ENCODE measurements around the gene SPEM2.
"Not testable (repeated sequence)": the region's sequence is repeated elsewhere in the genome, so short reads cannot be mapped to it uniquely, and the experiment has no call there.

The SPEM2 gene

DNA sequence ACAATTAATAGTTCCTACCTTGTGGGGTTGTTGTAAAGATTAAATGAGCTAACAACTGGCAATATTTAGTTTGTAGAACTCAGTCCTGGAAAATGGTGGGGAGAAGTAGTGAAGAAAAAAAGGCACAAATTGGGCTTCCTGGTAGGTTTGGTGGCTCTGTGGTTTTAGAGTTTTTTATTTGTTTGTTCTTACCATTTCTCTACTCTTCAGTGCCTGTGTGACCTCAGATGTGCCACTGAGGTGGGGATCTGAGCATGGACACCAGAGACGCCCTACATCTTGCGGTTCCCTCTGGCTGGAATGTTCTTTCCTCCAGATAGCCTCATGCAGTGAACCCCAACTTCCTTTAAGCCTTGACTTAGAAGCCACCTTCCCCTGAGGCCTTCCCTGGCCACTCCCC is 46.3 kb downstream of the SPEM2 start:
- Histone ChIP-seq H3K36me3 (ENCODE audit: control insufficient read depth, insufficient read depth, low read length) (peaks cover 2% of the 10 kb centered on the region; the same call in 1 of the 2 replicates), H3K27me3 (replicated peaks; ENCODE audit: control insufficient read depth, insufficient read depth, low read length) (no peaks in the 10 kb centered on the region), H3K4me3 (replicated peaks; ENCODE audit: low read depth, low read length) (no peak overlapping the region)
- TF ChIP-seq, protein P1, sequence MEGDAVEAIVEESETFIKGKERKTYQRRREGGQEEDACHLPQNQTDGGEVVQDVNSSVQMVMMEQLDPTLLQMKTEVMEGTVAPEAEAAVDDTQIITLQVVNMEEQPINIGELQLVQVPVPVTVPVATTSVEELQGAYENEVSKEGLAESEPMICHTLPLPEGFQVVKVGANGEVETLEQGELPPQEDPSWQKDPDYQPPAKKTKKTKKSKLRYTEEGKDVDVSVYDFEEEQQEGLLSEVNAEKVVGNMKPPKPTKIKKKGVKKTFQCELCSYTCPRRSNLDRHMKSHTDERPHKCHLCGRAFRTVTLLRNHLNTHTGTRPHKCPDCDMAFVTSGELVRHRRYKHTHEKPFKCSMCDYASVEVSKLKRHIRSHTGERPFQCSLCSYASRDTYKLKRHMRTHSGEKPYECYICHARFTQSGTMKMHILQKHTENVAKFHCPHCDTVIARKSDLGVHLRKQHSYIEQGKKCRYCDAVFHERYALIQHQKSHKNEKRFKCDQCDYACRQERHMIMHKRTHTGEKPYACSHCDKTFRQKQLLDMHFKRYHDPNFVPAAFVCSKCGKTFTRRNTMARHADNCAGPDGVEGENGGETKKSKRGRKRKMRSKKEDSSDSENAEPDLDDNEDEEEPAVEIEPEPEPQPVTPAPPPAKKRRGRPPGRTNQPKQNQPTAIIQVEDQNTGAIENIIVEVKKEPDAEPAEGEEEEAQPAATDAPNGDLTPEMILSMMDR (IDR thresholded peaks at IDR 0.05; ENCODE audit: insufficient read depth, low read length, poor library complexity, severe bottlenecking) = no peak
- no peak for DNase-seq (ENCODE audit: extremely low read depth, insufficient read length)

DNA sequence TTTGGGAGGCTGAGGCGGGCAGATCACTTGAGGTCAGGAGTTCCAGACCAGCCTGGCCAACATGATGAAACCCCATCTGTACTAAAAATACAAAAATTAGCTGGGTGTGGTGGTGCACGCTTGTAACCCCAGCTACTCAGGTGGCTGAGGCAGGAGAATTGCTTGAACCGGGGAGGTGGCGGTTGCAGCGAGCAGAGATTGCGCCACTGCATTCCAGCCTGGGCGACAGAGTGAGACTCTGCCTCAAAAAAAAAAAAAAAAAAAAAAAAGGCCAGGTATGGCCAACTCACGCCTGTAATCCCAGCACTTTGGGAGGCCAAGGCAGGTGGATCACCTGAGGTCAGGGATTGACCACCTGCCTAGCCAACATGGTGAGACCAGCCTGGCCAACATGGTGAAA is 49.4 kb downstream of the SPEM2 start:
- not testable (repeated sequence) for H3K36me3 ChIP-seq (ENCODE audit: control insufficient read depth, insufficient read depth, low read length); H3K27me3 ChIP-seq (replicated peaks; ENCODE audit: control insufficient read depth, insufficient read depth, low read length); H3K4me3 ChIP-seq (replicated peaks; ENCODE audit: low read depth, low read length); DNase-seq (ENCODE audit: extremely low read depth, insufficient read length)

- Histone ChIP-seq H3K36me3 (ENCODE audit: control insufficient read depth, insufficient read depth, low read length) (no peaks in the 10 kb centered on the region), H3K4me3 (replicated peaks; ENCODE audit: low read depth, low read length) (no peak overlapping the region), H3K27me3 (replicated peaks; ENCODE audit: control insufficient read depth, insufficient read depth, low read length) (no peaks in the 10 kb centered on the region)
- TF ChIP-seq, protein P1 (IDR thresholded peaks at IDR 0.05; ENCODE audit: insufficient read depth, low read length, poor library complexity, severe bottlenecking) = no peak
- DNase-seq (ENCODE audit: extremely low read depth, insufficient read length) = no peak
These were observed 50.5 kb downstream of the SPEM2 start for GRCh38 chr17:7475764-7476422.

- no peak for DNase-seq (ENCODE audit: extremely low read depth, insufficient read length)
- H3K36me3 ChIP-seq (ENCODE audit: control insufficient read depth, insufficient read depth, low read length) = no peaks in the 10 kb centered on the region
- no peaks in the 10 kb centered on the region for H3K27me3 ChIP-seq (replicated peaks; ENCODE audit: control insufficient read depth, insufficient read depth, low read length)
- no peak overlapping the region for H3K4me3 ChIP-seq (replicated peaks; ENCODE audit: low read depth, low read length)
- TF ChIP-seq, protein P1 (IDR thresholded peaks at IDR 0.05; ENCODE audit: insufficient read depth, low read length, poor library complexity, severe bottlenecking) = no peak
These were observed 51.1 kb downstream of the SPEM2 start for GRCh38 chr17:7476494-7476893.

DNA sequence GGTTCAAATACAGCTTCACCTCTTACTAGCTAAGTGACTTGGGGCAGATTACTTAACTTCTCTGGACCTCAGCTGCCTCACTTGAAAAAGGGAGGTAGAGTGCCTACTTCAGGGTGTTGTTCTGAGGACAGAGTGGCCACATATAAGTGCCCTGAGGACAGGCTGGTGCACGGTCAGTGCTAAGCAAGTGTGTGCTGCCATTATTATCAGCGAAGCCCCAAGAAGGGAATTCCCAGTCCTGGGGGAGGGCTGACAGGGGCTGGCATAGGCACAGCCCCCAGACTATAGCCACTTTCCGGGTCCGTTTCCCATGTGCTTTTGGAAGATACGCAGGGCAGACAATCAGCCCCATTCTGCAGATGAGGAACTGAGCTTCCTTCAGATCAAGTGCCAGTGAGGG is 51.5 kb downstream of the SPEM2 start:
- TF ChIP-seq, protein P1 (IDR thresholded peaks at IDR 0.05; ENCODE audit: insufficient read depth, low read length, poor library complexity, severe bottlenecking) = no peak
- Histone ChIP-seq H3K36me3 (ENCODE audit: control insufficient read depth, insufficient read depth, low read length) (no peaks in the 10 kb centered on the region), H3K4me3 (replicated peaks; ENCODE audit: low read depth, low read length) (no peak overlapping the region), H3K27me3 (replicated peaks; ENCODE audit: control insufficient read depth, insufficient read depth, low read length) (no peaks in the 10 kb centered on the region)
- DNase-seq (ENCODE audit: extremely low read depth, insufficient read length) = no peak
